Keratinocyte (primary cell): ENCODE data around the gene MYOCOS. TPM values are rescaled to one million over a fixed set of nuclear protein-coding genes. Genes with fewer than 3 reads are reported as not detected.

Experiments used
- DNase-seq: peaks from one replicate; pipeline ENCODE4 v3.0.0-alpha.2; 2011; ENCODE audit warnings: low read depth, missing footprints, low spot score
- FAIRE-seq: peaks from 2 replicates; lab custom pipeline; 2011; peaks lifted over from hg19 to GRCh38; lab: Jason Lieb, UNC
- H2AFZ ChIP-seq: 2 replicates; pipeline ENCODE4 v1.6.0; 2012; ENCODE audit warnings: low read length, control low read depth, inconsistent platforms; ENCODE audit not compliant: control insufficient read depth
- H3K27ac ChIP-seq: 2 replicates; pipeline ENCODE4 v1.5.1; 2011; ENCODE audit warnings: low read length; ENCODE audit not compliant: control insufficient read depth, insufficient read depth
- H3K27me3 ChIP-seq: 3 replicates; pipeline ENCODE4 v1.6.0; 2011; ENCODE audit warnings: low read length; ENCODE audit not compliant: control insufficient read depth, insufficient read depth; ENCODE audit errors: extremely low read depth
- H3K36me3 ChIP-seq, 2 experiments: 2 replicates in 1 of 2; 3 replicates in 1 of 2; pipeline ENCODE4 v1.5.1; 2011; ENCODE audit warnings: low read length in 2 of 2, mild to moderate bottlenecking in 1 of 2; ENCODE audit not compliant: control insufficient read depth in 2 of 2, insufficient read depth in 2 of 2; ENCODE audit errors: extremely low read depth in 1 of 2
- H3K4me1 ChIP-seq: 3 replicates; pipeline ENCODE4 v1.5.1; 2011; ENCODE audit warnings: low read length; ENCODE audit not compliant: control insufficient read depth, insufficient read depth; ENCODE audit errors: extremely low read depth
- H3K4me2 ChIP-seq: 3 replicates; pipeline ENCODE4 v1.6.0; 2011; ENCODE audit warnings: low read depth, low read length; ENCODE audit not compliant: control insufficient read depth, insufficient read depth; ENCODE audit errors: extremely low read depth
- H3K4me3 ChIP-seq, 3 experiments: fragments of 200-600 bp in 1 of 3; sonication (generic) in 1 of 3; 2 replicates in 2 of 3; 3 replicates in 1 of 3; pipeline ENCODE4 v1.5.1; 2011 to 2016; ENCODE audit warnings: low read length in 3 of 3, mild to moderate bottlenecking in 3 of 3, control low read depth in 2 of 3, inconsistent platforms in 1 of 3, low read depth in 1 of 3, mixed read lengths in 1 of 3, mixed run types in 1 of 3, moderate library complexity in 1 of 3; ENCODE audit not compliant: control insufficient read depth in 2 of 3, insufficient read depth in 2 of 3; ENCODE audit errors: extremely low read depth in 1 of 3
- H3K79me2 ChIP-seq: 2 replicates; pipeline ENCODE4 v1.6.0; 2012; ENCODE audit warnings: low read length; ENCODE audit not compliant: control insufficient read depth, insufficient read depth
- H3K9ac ChIP-seq: 3 replicates; pipeline ENCODE4 v1.6.0; 2011; ENCODE audit warnings: low read length; ENCODE audit not compliant: control insufficient read depth, insufficient read depth; ENCODE audit errors: extremely low read depth
- H3K9me1 ChIP-seq: 3 replicates; pipeline ENCODE4 v1.6.0; 2011; ENCODE audit warnings: low read length; ENCODE audit not compliant: control insufficient read depth, insufficient read depth; ENCODE audit errors: extremely low read depth
- H3K9me3 ChIP-seq: 2 replicates; pipeline ENCODE4 v1.5.1; 2012; ENCODE audit warnings: low read depth, low read length; ENCODE audit not compliant: control insufficient read depth
- H4K20me1 ChIP-seq: 3 replicates; pipeline ENCODE4 v1.6.0; 2011; ENCODE audit warnings: low read length; ENCODE audit not compliant: control insufficient read depth, insufficient read depth; ENCODE audit errors: extremely low read depth
- EZH2 ChIP-seq: IDR thresholded peaks from one replicate; pipeline ENCODE4 v1.6.1; 2012; ENCODE audit warnings: inconsistent platforms, mild to moderate bottlenecking, low read length, moderate library complexity
- dilution Hi-C: fragments of 300-500 bp; cut with MboI; formaldehyde crosslinking; loops from one replicate; pipeline ENCODE4 v1.7.0; 2020; ENCODE audit warnings: low sequenced_read_pairs; ENCODE audit not compliant: extremely low pct_ligation_motif_present
- polyA plus RNA-seq, 5 experiments: library from polyadenylated mRNA; depleted of rRNA in 3 of 5; stranded (reverse) in 3 of 5; stranded (forward) in 1 of 5; unstranded in 1 of 5; fragments of >200 nt; gene quantifications; 1 replicate in 1 of 5; 2 replicates in 3 of 5; 3 replicates in 1 of 5; pipeline versions ENCODE4 v1.2.1 to v1.2.3, GENCODE V29; 2011 to 2012; ENCODE audit warnings: missing spikeins in 2 of 5, low read depth in 1 of 5, low replicate concordance in 1 of 5
- TF ChIP-seq, protein P1 (sequence below), 3 experiments: IDR thresholded peaks in 1 of 3; conservative IDR thresholded peaks in 1 of 3; optimal IDR thresholded peaks in 1 of 3; 2 replicates in 2 of 3; 3 replicates in 1 of 3; pipeline versions ENCODE3 to v1.5.1; 2011; ENCODE audit warnings: low read length in 3 of 3, mild to moderate bottlenecking in 3 of 3, moderate library complexity in 2 of 3, control low read depth in 1 of 3, inconsistent platforms in 1 of 3; ENCODE audit not compliant: insufficient read depth in 2 of 3; ENCODE audit errors: extremely low read depth in 1 of 3

The MYOCOS gene
- polyA plus RNA-seq, 1 donor (not counting 4 experiments of a cell fraction or from before 2014, with no cell fraction given), result 0.05 TPM

DNA sequence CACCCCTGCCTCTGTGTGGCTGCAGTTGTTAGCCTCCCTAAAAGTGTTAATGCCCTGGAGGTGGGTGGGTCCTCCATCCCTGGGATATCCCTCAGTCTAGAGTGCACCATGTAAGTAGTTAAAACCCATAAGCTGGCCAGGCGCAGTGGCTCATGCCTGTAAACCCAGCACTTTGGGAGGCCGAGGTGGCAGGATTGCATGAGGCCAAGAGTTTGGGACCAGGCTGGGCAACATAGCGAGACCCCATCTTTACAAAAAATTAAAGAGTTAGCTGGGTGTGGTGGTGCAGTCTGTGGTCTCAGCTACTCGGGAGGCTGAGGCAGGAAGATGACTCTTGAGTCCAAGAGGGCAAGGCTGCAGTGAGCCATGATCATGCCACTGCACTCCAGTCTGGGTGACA is 20.2 kb downstream of the MYOCOS start:
- no peak overlapping the region for H3K27ac ChIP-seq
- H3K4me1 ChIP-seq, result no peaks in the 10 kb centered on the region
- DNase-seq (no peak), FAIRE-seq (no peak)
- H3K4me3 ChIP-seq, result no peak overlapping the region
- no peak overlapping the region for H2AFZ ChIP-seq
- no peaks in the 10 kb centered on the region for H3K9me1 ChIP-seq
- H3K9ac ChIP-seq, result no peak overlapping the region
- no peak overlapping the region for H3K4me2 ChIP-seq
- TF ChIP-seq, protein P1, sequence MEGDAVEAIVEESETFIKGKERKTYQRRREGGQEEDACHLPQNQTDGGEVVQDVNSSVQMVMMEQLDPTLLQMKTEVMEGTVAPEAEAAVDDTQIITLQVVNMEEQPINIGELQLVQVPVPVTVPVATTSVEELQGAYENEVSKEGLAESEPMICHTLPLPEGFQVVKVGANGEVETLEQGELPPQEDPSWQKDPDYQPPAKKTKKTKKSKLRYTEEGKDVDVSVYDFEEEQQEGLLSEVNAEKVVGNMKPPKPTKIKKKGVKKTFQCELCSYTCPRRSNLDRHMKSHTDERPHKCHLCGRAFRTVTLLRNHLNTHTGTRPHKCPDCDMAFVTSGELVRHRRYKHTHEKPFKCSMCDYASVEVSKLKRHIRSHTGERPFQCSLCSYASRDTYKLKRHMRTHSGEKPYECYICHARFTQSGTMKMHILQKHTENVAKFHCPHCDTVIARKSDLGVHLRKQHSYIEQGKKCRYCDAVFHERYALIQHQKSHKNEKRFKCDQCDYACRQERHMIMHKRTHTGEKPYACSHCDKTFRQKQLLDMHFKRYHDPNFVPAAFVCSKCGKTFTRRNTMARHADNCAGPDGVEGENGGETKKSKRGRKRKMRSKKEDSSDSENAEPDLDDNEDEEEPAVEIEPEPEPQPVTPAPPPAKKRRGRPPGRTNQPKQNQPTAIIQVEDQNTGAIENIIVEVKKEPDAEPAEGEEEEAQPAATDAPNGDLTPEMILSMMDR (optimal IDR thresholded peaks at IDR 0.05 in 1 of 3, IDR thresholded peaks at IDR 0.05 in 1 of 3, conservative IDR thresholded peaks at IDR 0.05 in 1 of 3; ENCODE audit: extremely low read depth in 1 of 3, insufficient read depth in 2 of 3, low read length in 3 of 3), result no peak
- TF ChIP-seq EZH2, result no peak
- dilution Hi-C loops, result loop anchor here (25.0 kb wide), 1 partner anchor 345 kb away; no protein-coding TSS in a partner anchor
- no peaks in the 10 kb centered on the region for H4K20me1 ChIP-seq
- no peaks in the 10 kb centered on the region for H3K9me3 ChIP-seq
- no peaks in the 10 kb centered on the region for H3K36me3 ChIP-seq
- no peaks in the 10 kb centered on the region for H3K27me3 ChIP-seq
- H3K79me2 ChIP-seq, result no peaks in the 10 kb centered on the region

DNA sequence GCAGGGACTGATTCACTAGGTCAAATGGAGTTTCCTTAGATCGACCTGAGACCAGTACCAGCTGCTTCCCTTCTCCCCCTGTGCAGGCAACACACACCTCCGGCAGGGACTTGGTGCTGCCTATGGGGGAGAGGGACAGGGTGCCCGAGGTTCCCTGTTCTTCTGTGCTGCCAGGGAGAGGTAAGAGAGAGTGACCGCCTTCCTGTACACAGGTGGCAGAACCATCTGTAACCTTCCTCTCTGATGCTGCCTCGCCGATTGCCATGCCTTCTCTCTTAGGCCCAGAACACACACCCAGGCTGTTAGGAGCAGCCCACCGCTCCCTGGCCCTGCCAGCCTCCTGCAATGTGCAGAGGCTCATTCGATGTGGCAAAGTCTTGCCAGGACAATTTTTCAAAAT is 21.1 kb downstream of the MYOCOS start:
- no peaks in the 10 kb centered on the region for H3K9me1 ChIP-seq
- H3K9me3 ChIP-seq, result no peaks in the 10 kb centered on the region
- no peaks in the 10 kb centered on the region for H4K20me1 ChIP-seq
- no peaks in the 10 kb centered on the region for H3K79me2 ChIP-seq
- H3K36me3 ChIP-seq, result no peaks in the 10 kb centered on the region
- FAIRE-seq (no peak), DNase-seq (no peak)
- H2AFZ ChIP-seq, result no peak overlapping the region
- H3K9ac ChIP-seq, result no peak overlapping the region
- TF ChIP-seq, protein P1 (optimal IDR thresholded peaks at IDR 0.05 in 1 of 3, IDR thresholded peaks at IDR 0.05 in 1 of 3, conservative IDR thresholded peaks at IDR 0.05 in 1 of 3; ENCODE audit: extremely low read depth in 1 of 3, insufficient read depth in 2 of 3, low read length in 3 of 3), result no peak
- no peak for TF ChIP-seq EZH2
- no peak overlapping the region for H3K4me2 ChIP-seq
- dilution Hi-C loops, result loop anchor here (25.0 kb wide), 1 partner anchor 344 kb away; no protein-coding TSS in a partner anchor
- H3K27ac ChIP-seq, result no peak overlapping the region
- H3K4me1 ChIP-seq, result no peaks in the 10 kb centered on the region
- no peak overlapping the region for H3K4me3 ChIP-seq
- H3K27me3 ChIP-seq, result no peaks in the 10 kb centered on the region
